Measurements from ENCODE around the gene PTPRK.
A peak's percentile ranks its signal among the peaks of the same experiment; 100 is the strongest.

Gene PTPRK

DNA sequence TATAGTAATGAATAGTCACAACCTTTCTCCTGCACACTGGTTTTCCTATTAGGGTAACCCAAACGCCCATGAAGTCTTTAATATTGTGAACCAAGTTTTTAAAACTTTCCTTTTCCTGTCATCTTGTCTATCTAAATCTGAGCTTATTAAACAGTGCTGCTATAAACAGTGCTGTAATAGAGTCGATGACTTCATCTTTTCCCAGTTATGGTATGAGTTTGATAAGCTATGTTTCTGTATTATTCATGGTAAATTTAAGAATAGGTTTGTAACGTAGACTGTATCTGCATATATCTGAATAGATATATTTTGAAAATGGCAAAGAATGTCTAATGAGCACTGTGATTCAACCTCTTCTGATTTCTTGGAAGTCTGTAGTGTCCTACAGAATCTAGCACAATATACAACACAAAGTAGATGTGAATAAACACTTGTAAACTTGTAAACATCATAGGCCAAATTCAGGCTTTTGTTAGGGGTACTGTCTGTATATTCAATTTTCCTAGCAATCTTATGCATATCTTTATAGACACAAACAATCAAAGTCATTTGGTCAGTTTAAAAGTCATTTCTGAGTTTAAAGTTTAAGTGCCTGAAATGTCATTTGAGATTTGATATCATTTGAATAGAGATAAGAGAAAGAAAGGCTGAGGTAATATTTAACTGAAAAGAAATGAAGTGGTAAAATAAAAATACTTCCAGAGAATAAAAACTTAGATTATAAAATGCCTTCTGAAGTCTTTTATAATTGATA, 155.5 kb downstream of the PTPRK start:
- no peaks in the 10 kb centered on the region for H3K4me1 ChIP-seq (ENCODE audit: control insufficient read depth, insufficient read depth, low read depth, low read length)
- peaks cover 4% of the 10 kb centered on the region for H3K79me1 ChIP-seq (replicated peaks; ENCODE audit: low read length, poor library complexity, severe bottlenecking)
- H2BK5ac ChIP-seq (ENCODE audit: low read depth, low read length, poor library complexity, severe bottlenecking), result no peak overlapping the region
- H2BK15ac ChIP-seq (ENCODE audit: low read depth, poor library complexity, severe bottlenecking), result no peak overlapping the region
- no peak overlapping the region for H2BK120ac ChIP-seq (ENCODE audit: low read depth, low read length)
- no peak overlapping the region for H4K8ac ChIP-seq (ENCODE audit: low read length)
- H3K14ac ChIP-seq (ENCODE audit: low read length in 2 of 2), result no peak overlapping the region
- no peak overlapping the region for H3K9ac ChIP-seq (ENCODE audit: low read length)
- 85% methylated on average over 2 of the region's 3 CpGs for WGBS
- no peak overlapping the region for H4K91ac ChIP-seq (ENCODE audit: low read length)
- H2BK12ac ChIP-seq (ENCODE audit: low read length in 2 of 2), result no peak overlapping the region
- no peak overlapping the region for H3K4me2 ChIP-seq (ENCODE audit: low read length, poor library complexity, severe bottlenecking)
- H3K18ac ChIP-seq (ENCODE audit: low read depth in 1 of 2, low read length in 2 of 2), result no peak overlapping the region
- H3K27ac ChIP-seq (ENCODE audit: low read length, poor library complexity, severe bottlenecking), result no peak overlapping the region
- no peak overlapping the region for H3K23ac ChIP-seq (ENCODE audit: low read length in 2 of 2)
- no peaks in the 10 kb centered on the region for H3K36me3 ChIP-seq (ENCODE audit: control insufficient read depth in 1 of 2, insufficient read depth in 2 of 2, low read depth in 1 of 2, low read length in 2 of 2)
- H3K9me3 ChIP-seq (ENCODE audit: control insufficient read depth, low read length), result no peaks in the 10 kb centered on the region
- no peak overlapping the region for H3K4me3 ChIP-seq (ENCODE audit: insufficient read depth in 1 of 2, low read depth in 1 of 2, low read length in 2 of 2)
- H2AFZ ChIP-seq (ENCODE audit: low read depth, low read length), result no peak overlapping the region
- no peaks in the 10 kb centered on the region for H3K27me3 ChIP-seq (ENCODE audit: control insufficient read depth in 1 of 2, insufficient read depth in 1 of 2, low read length in 2 of 2)
- H2AK5ac ChIP-seq (ENCODE audit: low read length, severe bottlenecking), result no peak overlapping the region
- DNase-seq, result no peak
- no peak overlapping the region for H3K4ac ChIP-seq (ENCODE audit: low read depth in 1 of 2, low read length in 2 of 2)

DNA sequence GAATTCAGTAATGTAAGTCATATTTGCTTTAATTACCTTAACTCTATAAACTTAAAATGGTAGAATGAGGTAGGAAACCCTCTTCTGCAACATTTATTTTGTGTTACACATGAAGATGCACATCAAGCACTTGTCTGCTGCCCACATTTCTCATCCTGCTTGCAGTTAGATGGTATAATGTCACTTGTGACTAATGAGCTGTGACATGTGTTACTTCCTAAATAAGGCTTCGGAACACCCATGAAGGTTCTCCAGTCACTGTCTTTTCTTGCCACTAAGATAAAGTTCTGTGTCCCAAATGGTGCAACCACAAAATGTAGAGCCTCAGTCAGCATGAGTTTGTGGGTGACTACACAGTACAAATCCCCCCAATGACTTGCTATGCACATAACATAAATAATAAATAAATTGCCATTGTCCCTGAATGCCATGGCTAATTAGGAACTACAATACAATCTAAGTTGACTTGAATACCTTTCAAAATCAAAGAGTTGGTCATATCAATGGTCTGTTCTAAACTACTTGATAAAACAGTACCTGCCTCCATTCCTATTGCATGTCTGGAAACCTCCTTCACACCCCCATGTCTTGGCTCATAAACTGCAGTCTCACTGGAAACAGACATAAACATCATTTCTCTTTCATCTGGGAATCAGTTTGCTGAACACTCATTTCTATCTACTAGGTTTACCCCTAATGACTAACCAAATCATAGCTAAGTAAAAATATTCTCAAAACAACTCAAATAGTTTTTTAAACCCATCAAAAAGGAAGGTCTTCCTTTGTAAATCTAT, 157.2 kb downstream of the PTPRK start:
- H3K14ac ChIP-seq (ENCODE audit: low read length in 2 of 2), result no peak overlapping the region
- no peak overlapping the region for H3K4me2 ChIP-seq (ENCODE audit: low read length, poor library complexity, severe bottlenecking)
- no peak overlapping the region for H2BK15ac ChIP-seq (ENCODE audit: low read depth, poor library complexity, severe bottlenecking)
- H4K91ac ChIP-seq (ENCODE audit: low read length), result no peak overlapping the region
- DNase-seq, result no peak
- H3K4me1 ChIP-seq (ENCODE audit: control insufficient read depth, insufficient read depth, low read depth, low read length), result peaks cover 2% of the 10 kb centered on the region
- no peaks in the 10 kb centered on the region for H3K27me3 ChIP-seq (ENCODE audit: control insufficient read depth in 1 of 2, insufficient read depth in 1 of 2, low read length in 2 of 2)
- no peak overlapping the region for H3K23ac ChIP-seq (ENCODE audit: low read length in 2 of 2)
- no peak overlapping the region for H2BK5ac ChIP-seq (ENCODE audit: low read depth, low read length, poor library complexity, severe bottlenecking)
- H3K9me3 ChIP-seq (ENCODE audit: control insufficient read depth, low read length), result no peaks in the 10 kb centered on the region
- H3K4me3 ChIP-seq (ENCODE audit: insufficient read depth in 1 of 2, low read depth in 1 of 2, low read length in 2 of 2), result no peak overlapping the region
- H3K27ac ChIP-seq (ENCODE audit: low read length, poor library complexity, severe bottlenecking), result peak overlapping the region; percentile 40
- H3K36me3 ChIP-seq (ENCODE audit: control insufficient read depth in 1 of 2, insufficient read depth in 2 of 2, low read depth in 1 of 2, low read length in 2 of 2), result no peaks in the 10 kb centered on the region
- H2BK12ac ChIP-seq (ENCODE audit: low read length in 2 of 2), result no peak overlapping the region
- H3K4ac ChIP-seq (ENCODE audit: low read depth in 1 of 2, low read length in 2 of 2), result no peak overlapping the region
- no peak overlapping the region for H2AFZ ChIP-seq (ENCODE audit: low read depth, low read length)
- peaks cover 4% of the 10 kb centered on the region for H3K79me1 ChIP-seq (replicated peaks; ENCODE audit: low read length, poor library complexity, severe bottlenecking)
- H4K8ac ChIP-seq (ENCODE audit: low read length), result no peak overlapping the region
- H3K18ac ChIP-seq (ENCODE audit: low read depth in 1 of 2, low read length in 2 of 2), result no peak overlapping the region
- H3K9ac ChIP-seq (ENCODE audit: low read length), result no peak overlapping the region
- H2AK5ac ChIP-seq (ENCODE audit: low read length, severe bottlenecking), result no peak overlapping the region
- 94% methylated on average over 1 of the region's 1 CpG for WGBS
- H2BK120ac ChIP-seq (ENCODE audit: low read depth, low read length), result no peak overlapping the region

DNA sequence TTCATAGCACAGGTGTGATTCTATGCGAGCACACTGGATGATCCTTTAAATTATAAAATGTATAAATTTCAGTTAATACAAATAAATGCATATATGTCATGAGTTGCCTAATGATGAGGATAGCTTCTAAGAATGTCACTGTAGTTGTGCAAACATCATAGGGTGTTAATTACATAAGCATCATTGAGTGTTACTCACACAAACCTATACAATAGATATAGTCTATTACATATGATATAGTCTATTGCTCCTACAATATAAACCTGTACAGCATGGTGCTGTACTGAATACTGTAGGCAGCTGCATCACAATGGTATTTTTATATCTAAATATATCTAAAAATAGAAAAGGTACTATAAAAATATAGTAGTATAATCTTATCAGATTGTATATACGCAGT, 159.0 kb downstream of the PTPRK start:
- Histone ChIP-seq H3K18ac (ENCODE audit: low read depth in 1 of 2, low read length in 2 of 2) (no peak overlapping the region), H3K14ac (ENCODE audit: low read length in 2 of 2) (no peak overlapping the region), H3K9me3 (ENCODE audit: control insufficient read depth, low read length) (no peaks in the 10 kb centered on the region), H2BK15ac (ENCODE audit: low read depth, poor library complexity, severe bottlenecking) (no peak overlapping the region), H2BK5ac (ENCODE audit: low read depth, low read length, poor library complexity, severe bottlenecking) (no peak overlapping the region), H3K4me1 (ENCODE audit: control insufficient read depth, insufficient read depth, low read depth, low read length) (peaks cover 4% of the 10 kb centered on the region), H3K36me3 (ENCODE audit: control insufficient read depth in 1 of 2, insufficient read depth in 2 of 2, low read depth in 1 of 2, low read length in 2 of 2) (no peaks in the 10 kb centered on the region), H3K23ac (ENCODE audit: low read length in 2 of 2) (no peak overlapping the region), H3K9ac (ENCODE audit: low read length) (no peak overlapping the region), H3K27ac (ENCODE audit: low read length, poor library complexity, severe bottlenecking) (no peak overlapping the region), H3K4ac (ENCODE audit: low read depth in 1 of 2, low read length in 2 of 2) (no peak overlapping the region), H4K8ac (ENCODE audit: low read length) (no peak overlapping the region), H2BK12ac (ENCODE audit: low read length in 2 of 2) (no peak overlapping the region), H3K79me1 (replicated peaks; ENCODE audit: low read length, poor library complexity, severe bottlenecking) (peaks cover 2% of the 10 kb centered on the region), H3K4me3 (ENCODE audit: insufficient read depth in 1 of 2, low read depth in 1 of 2, low read length in 2 of 2) (no peak overlapping the region), H4K91ac (ENCODE audit: low read length) (no peak overlapping the region), H3K4me2 (ENCODE audit: low read length, poor library complexity, severe bottlenecking) (no peak overlapping the region), H2AFZ (ENCODE audit: low read depth, low read length) (no peak overlapping the region), H2AK5ac (ENCODE audit: low read length, severe bottlenecking) (no peak overlapping the region), H3K27me3 (ENCODE audit: control insufficient read depth in 1 of 2, insufficient read depth in 1 of 2, low read length in 2 of 2) (no peaks in the 10 kb centered on the region), H2BK120ac (ENCODE audit: low read depth, low read length) (no peak overlapping the region)
- WGBS, result no CpG with 5 or more reads among the region's 2 CpGs
- no peak for DNase-seq

DNA sequence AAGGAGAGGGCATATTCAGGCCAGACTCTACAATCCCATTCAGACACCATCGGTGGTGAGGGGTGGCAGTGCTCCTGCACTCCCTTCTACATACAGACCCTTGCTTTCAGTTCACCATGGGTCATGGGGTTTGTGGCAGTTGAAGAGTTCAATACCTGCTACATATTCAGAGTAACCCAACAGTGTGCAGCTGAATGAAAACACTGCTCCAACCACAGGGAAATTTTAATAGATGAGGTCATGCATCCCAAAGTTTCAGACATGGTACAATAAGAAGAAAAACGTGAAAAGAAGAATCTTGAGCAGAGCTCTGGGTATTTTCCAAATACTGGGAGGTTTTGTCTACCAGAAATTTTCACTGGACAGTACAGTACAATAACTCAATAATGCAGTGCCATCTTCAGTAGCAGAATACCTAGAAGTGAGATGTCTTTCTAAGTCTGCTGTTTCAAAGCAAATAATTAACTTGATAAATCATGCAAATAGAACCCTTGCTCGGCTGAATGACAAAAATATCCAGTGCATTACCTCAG, 162.1 kb downstream of the PTPRK start:
- Histone ChIP-seq H2BK120ac (ENCODE audit: low read depth, low read length) (no peak overlapping the region), H3K18ac (ENCODE audit: low read depth in 1 of 2, low read length in 2 of 2) (no peak overlapping the region), H2BK15ac (ENCODE audit: low read depth, poor library complexity, severe bottlenecking) (no peak overlapping the region), H3K4me1 (ENCODE audit: control insufficient read depth, insufficient read depth, low read depth, low read length) (peaks cover 4% of the 10 kb centered on the region), H3K27ac (ENCODE audit: low read length, poor library complexity, severe bottlenecking) (peak overlapping the region; percentile 87), H3K27me3 (ENCODE audit: control insufficient read depth in 1 of 2, insufficient read depth in 1 of 2, low read length in 2 of 2) (no peaks in the 10 kb centered on the region), H3K79me1 (replicated peaks; ENCODE audit: low read length, poor library complexity, severe bottlenecking) (peaks cover 5% of the 10 kb centered on the region), H3K4me3 (ENCODE audit: insufficient read depth in 1 of 2, low read depth in 1 of 2, low read length in 2 of 2) (no peak overlapping the region), H2BK12ac (ENCODE audit: low read length in 2 of 2) (no peak overlapping the region), H3K9ac (ENCODE audit: low read length) (no peak overlapping the region), H2AK5ac (ENCODE audit: low read length, severe bottlenecking) (no peak overlapping the region), H3K9me3 (ENCODE audit: control insufficient read depth, low read length) (no peaks in the 10 kb centered on the region), H3K14ac (ENCODE audit: low read length in 2 of 2) (peak overlapping the region in 1 of 2 experiments; percentile 79), H3K23ac (ENCODE audit: low read length in 2 of 2) (no peak overlapping the region), H3K4ac (ENCODE audit: low read depth in 1 of 2, low read length in 2 of 2) (no peak overlapping the region), H3K36me3 (ENCODE audit: control insufficient read depth in 1 of 2, insufficient read depth in 2 of 2, low read depth in 1 of 2, low read length in 2 of 2) (no peaks in the 10 kb centered on the region), H3K4me2 (ENCODE audit: low read length, poor library complexity, severe bottlenecking) (no peak overlapping the region), H2AFZ (ENCODE audit: low read depth, low read length) (no peak overlapping the region), H4K8ac (ENCODE audit: low read length) (no peak overlapping the region), H2BK5ac (ENCODE audit: low read depth, low read length, poor library complexity, severe bottlenecking) (no peak overlapping the region), H4K91ac (ENCODE audit: low read length) (no peak overlapping the region)
- no peak for DNase-seq
- 100% methylated on average over 2 of the region's 3 CpGs for WGBS
